ENCODE data around the gene HS6ST3.
"Not testable (repeated sequence)": the region's sequence is repeated elsewhere in the genome, so short reads cannot be mapped to it uniquely, and the experiment has no call there.

HS6ST3 gene

GRCh38 chr13:96769874-96770273 lies 680.0 kb downstream of the HS6ST3 start:
- no peaks in the 10 kb centered on the region; the same call in 1 of the 2 replicates for H3K9me3 ChIP-seq
- H3K36me3 ChIP-seq (replicated peaks), result no peaks in the 10 kb centered on the region
- no peak overlapping the region for H3K4me3 ChIP-seq
- H3K4me1 ChIP-seq, result peaks cover 9% of the 10 kb centered on the region; the same call in 1 of the 2 replicates
- no peak for DNase-seq (ENCODE audit: low spot score in 2 of 2)
- no peaks in the 10 kb centered on the region for H3K27me3 ChIP-seq (ENCODE audit: low read depth)
- in situ Hi-C loops (cut with MboI; ENCODE audit: low sequenced_read_pairs), result no loop called here

DNA sequence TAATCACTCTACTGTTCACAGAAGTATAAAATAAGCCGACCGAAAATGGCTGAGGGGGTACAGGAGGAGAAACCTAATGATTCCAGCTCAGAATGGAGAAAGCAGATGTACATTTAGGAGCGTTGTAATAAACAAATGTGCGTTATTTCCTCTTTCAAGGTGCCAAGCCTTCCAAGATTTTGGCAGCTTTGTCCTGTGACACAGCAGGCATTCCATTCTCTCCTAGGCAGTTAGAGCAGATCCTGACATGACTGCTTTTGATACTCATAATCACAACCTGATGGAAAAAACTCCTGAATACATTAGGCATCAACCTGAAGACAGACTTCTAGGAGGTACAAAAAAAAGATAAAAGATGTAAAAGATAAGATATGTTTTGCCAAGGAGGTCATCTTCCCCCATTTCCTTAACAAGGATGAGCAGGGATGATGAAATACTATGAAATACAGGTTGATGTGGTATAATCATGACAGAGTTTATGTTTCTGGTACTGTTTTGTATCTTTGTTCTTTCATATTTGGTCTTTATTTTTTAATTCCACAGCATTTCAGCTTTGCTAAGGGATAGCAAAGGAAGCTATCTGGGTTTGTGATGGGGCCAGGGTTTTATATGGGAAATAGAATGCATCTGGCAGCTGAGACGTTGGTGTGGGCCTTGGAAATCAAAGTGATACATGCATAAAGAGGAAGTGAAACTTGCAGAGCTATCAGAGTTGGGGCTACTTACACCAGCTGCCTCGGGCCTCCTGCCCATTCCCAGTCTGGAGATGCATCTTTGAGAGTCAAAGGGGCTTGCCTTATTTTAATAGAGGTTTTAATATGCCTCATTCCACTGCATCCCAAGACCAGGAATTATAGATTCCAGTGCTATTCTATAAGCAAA lies 681.8 kb downstream of the HS6ST3 start:
- Histone ChIP-seq H3K36me3 (replicated peaks) (no peaks in the 10 kb centered on the region), H3K9me3 (no peaks in the 10 kb centered on the region; the same call in 1 of the 2 replicates), H3K4me3 (no peak overlapping the region), H3K4me1 (peaks cover under 1% of the 10 kb centered on the region; the same call in 1 of the 2 replicates), H3K27me3 (ENCODE audit: low read depth) (no peaks in the 10 kb centered on the region)
- DNase-seq (ENCODE audit: low spot score in 2 of 2), result no peak
- in situ Hi-C loops (cut with MboI; ENCODE audit: low sequenced_read_pairs), result no loop called here

DNA sequence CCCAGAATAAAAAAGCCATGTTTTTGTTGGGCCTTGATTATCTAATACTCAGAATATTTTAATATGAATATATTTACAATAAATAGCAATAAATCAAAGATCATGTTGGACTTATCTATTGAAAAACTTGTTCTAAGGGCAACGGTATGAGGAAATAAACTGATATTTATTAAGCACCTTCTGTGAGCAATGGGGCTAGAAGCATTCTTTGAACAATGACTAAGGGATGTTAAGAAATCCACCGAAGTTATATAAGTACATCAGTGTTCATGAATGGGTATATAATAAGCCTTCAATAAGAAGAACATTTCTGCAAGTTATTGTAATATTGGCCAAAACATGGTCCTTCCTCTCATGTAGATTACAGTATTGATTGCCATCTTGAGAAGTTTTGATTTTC lies 682.5 kb downstream of the HS6ST3 start:
- no peaks in the 10 kb centered on the region for H3K27me3 ChIP-seq (ENCODE audit: low read depth)
- in situ Hi-C loops (cut with MboI; ENCODE audit: low sequenced_read_pairs), result no loop called here
- no peak for DNase-seq (ENCODE audit: low spot score in 2 of 2)
- no peaks in the 10 kb centered on the region for H3K36me3 ChIP-seq (replicated peaks)
- H3K9me3 ChIP-seq, result no peaks in the 10 kb centered on the region; the same call in 1 of the 2 replicates
- no peaks in the 10 kb centered on the region for H3K4me1 ChIP-seq
- H3K4me3 ChIP-seq, result no peak overlapping the region

DNA sequence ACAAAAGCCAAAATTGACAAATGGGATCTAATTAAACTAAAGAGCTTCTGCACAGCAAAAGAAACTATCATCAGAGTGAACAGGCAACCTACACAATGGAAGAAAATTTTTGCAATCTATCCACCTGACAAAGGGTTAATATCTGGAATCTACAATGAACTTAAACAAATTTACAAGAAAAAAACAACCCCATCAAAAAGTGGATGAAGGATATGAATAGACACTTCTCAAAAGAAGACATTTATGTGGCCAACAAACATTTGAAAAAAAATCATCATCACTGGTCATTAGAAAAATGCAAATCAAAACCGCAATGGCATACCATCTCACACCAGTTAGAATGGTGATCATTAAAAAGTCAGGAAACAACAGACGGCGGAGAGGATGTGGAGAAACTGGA lies 688.4 kb downstream of the HS6ST3 start:
- in situ Hi-C loops (cut with MboI; ENCODE audit: low sequenced_read_pairs); H3K9me3 ChIP-seq; H3K27me3 ChIP-seq (ENCODE audit: low read depth); H3K4me3 ChIP-seq; DNase-seq (ENCODE audit: low spot score in 2 of 2); H3K4me1 ChIP-seq; H3K36me3 ChIP-seq (replicated peaks): not testable (repeated sequence)

GRCh38 chr13:96779691-96780090 lies 689.8 kb downstream of the HS6ST3 start:
- DNase-seq (ENCODE audit: low spot score in 2 of 2), result no peak
- peaks cover 3% of the 10 kb centered on the region for H3K4me1 ChIP-seq
- in situ Hi-C loops (cut with MboI; ENCODE audit: low sequenced_read_pairs), result no loop called here
- H3K36me3 ChIP-seq (replicated peaks), result no peaks in the 10 kb centered on the region
- H3K9me3 ChIP-seq, result no peaks in the 10 kb centered on the region; the same call in 1 of the 2 replicates
- no peaks in the 10 kb centered on the region for H3K27me3 ChIP-seq (ENCODE audit: low read depth)
- no peak overlapping the region for H3K4me3 ChIP-seq

DNA sequence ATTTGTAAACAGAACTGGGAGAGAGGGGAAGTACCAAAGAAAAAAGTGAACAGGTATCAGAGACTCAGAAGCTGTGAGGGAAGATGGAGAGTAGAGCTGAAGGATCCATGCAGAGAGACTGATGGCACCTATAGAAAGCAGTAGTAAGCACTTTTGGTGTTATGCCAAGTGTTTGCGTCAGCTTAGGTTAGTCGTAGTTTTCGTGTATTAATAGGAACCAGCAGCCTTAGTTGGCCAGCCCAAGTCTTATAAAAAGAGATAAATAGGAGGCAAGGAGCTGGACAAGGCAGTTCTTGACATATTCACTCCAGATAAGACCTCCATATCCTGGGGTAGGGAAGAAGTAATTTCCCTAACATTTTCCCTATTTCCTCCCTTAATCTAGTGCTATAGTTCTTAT lies 690.2 kb downstream of the HS6ST3 start:
- in situ Hi-C loops (cut with MboI; ENCODE audit: low sequenced_read_pairs), result no loop called here
- Histone ChIP-seq H3K27me3 (ENCODE audit: low read depth) (no peaks in the 10 kb centered on the region), H3K4me1 (peaks cover 3% of the 10 kb centered on the region), H3K4me3 (no peak overlapping the region), H3K9me3 (no peaks in the 10 kb centered on the region; the same call in 1 of the 2 replicates), H3K36me3 (replicated peaks) (no peaks in the 10 kb centered on the region)
- no peak for DNase-seq (ENCODE audit: low spot score in 2 of 2)

DNA sequence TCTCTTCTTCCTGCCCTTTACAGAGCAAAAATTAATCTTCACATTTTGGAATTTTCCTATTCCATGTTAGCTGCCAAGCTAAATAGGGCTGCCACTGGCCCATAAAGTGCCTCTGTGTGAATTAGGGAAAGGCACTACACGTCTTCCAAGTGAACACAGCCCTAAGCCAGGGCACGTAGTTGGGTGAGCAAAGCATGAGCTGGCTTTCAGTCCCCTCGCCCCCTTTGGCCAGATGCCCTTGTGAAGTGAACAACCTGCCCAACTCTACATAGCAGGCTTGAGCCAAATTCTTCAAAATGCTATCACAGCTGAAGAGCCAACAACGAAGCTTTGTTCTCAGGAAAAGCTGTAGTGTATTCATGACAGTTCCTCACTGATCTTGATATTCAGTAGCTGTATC lies 691.2 kb downstream of the HS6ST3 start:
- no peaks in the 10 kb centered on the region for H3K27me3 ChIP-seq (ENCODE audit: low read depth)
- in situ Hi-C loops (cut with MboI; ENCODE audit: low sequenced_read_pairs), result no loop called here

DNA sequence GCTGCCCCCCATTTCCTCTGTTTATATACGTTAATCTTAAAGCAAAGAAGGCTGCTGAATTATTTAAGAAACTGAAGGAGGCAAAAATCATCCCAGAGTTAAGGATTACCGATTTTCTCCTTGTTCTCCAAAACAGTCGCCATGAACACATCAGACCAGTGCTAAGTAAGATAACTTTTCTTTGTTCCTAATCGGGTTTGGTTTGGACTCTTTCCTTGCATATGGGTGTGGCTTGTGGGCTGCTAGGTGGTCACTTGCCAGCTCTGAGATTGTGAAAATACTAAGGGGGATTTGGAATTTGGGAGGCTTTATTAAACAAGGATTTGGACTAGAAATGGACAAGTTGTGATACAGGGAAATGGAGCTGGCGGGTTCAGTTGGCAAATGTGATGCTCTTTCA lies 692.3 kb downstream of the HS6ST3 start:
- no peak overlapping the region for H3K4me3 ChIP-seq
- H3K27me3 ChIP-seq (ENCODE audit: low read depth), result no peaks in the 10 kb centered on the region
- DNase-seq (ENCODE audit: low spot score in 2 of 2), result no peak
- no peaks in the 10 kb centered on the region for H3K36me3 ChIP-seq (replicated peaks)
- in situ Hi-C loops (cut with MboI; ENCODE audit: low sequenced_read_pairs), result no loop called here
- H3K4me1 ChIP-seq, result peaks cover 3% of the 10 kb centered on the region
- H3K9me3 ChIP-seq, result no peaks in the 10 kb centered on the region

More for the DNA sequence above, 691.2 kb downstream of the HS6ST3 start:
- Histone ChIP-seq H3K36me3 (replicated peaks) (no peaks in the 10 kb centered on the region), H3K9me3 (no peaks in the 10 kb centered on the region), H3K4me1 (peaks cover 3% of the 10 kb centered on the region), H3K4me3 (no peak overlapping the region)
- no peak for DNase-seq (ENCODE audit: low spot score in 2 of 2)

GRCh38 chr13:96783057-96783456 lies 693.1 kb downstream of the HS6ST3 start:
- Histone ChIP-seq H3K4me1 (peaks cover 3% of the 10 kb centered on the region), H3K36me3 (replicated peaks) (no peaks in the 10 kb centered on the region), H3K9me3 (no peaks in the 10 kb centered on the region), H3K27me3 (ENCODE audit: low read depth) (no peaks in the 10 kb centered on the region), H3K4me3 (no peak overlapping the region)
- in situ Hi-C loops (cut with MboI; ENCODE audit: low sequenced_read_pairs), result no loop called here
- DNase-seq (ENCODE audit: low spot score in 2 of 2), result no peak

DNA sequence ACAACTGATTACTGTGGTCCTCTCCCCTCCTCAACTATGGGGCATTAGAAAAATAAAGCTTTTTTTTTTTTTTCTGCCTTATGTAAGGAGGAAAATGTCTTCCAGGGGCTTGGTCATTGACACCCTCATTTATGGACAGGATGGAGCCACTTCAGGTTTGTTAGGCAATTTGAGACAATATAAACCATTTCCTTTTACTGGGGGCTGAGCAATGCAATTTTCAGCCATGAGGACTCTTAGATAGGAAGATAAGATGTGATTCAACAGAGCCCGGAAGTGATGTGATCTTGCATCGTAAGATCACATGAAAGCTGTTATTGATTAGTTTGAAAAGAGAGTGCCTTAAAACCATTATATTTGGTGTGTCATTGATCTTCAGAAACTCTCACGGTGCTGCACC lies 693.6 kb downstream of the HS6ST3 start:
- Histone ChIP-seq H3K36me3 (replicated peaks) (no peaks in the 10 kb centered on the region), H3K4me1 (peaks cover 3% of the 10 kb centered on the region), H3K9me3 (no peaks in the 10 kb centered on the region), H3K4me3 (no peak overlapping the region), H3K27me3 (ENCODE audit: low read depth) (no peaks in the 10 kb centered on the region)
- in situ Hi-C loops (cut with MboI; ENCODE audit: low sequenced_read_pairs), result no loop called here
- no peak for DNase-seq (ENCODE audit: low spot score in 2 of 2)

DNA sequence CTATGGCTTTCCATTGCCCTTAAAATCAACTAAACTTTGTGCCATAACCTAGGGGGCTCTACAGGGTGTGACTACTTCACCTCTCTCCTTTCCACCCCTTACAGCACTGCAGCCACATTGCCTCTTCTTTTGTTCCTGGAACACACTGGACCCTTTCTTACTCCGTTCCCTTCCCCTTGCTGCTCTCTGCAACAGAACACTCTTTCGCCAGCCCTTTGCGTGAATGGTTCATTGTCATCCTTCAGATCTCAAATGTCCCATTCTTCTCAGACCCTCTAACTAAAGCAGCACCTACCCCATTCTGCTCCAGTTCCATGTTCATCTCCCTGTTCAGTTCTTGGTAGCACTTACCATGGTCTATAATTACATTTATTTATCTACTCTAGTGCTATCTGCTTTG lies 696.1 kb downstream of the HS6ST3 start:
- Histone ChIP-seq H3K4me3 (no peak overlapping the region), H3K4me1 (peaks cover 3% of the 10 kb centered on the region; the same call in 1 of the 2 replicates), H3K36me3 (replicated peaks) (no peaks in the 10 kb centered on the region), H3K9me3 (no peaks in the 10 kb centered on the region), H3K27me3 (ENCODE audit: low read depth) (no peaks in the 10 kb centered on the region)
- in situ Hi-C loops (cut with MboI; ENCODE audit: low sequenced_read_pairs), result no loop called here
- no peak for DNase-seq (ENCODE audit: low spot score in 2 of 2)

- in situ Hi-C loops (cut with MboI; ENCODE audit: low sequenced_read_pairs), result no loop called here
- Histone ChIP-seq H3K27me3 (ENCODE audit: low read depth) (no peaks in the 10 kb centered on the region), H3K4me1 (peaks cover 3% of the 10 kb centered on the region; the same call in 1 of the 2 replicates)
Observed at GRCh38 chr13:96792188-96792587, 702.3 kb downstream of the HS6ST3 start.

DNA sequence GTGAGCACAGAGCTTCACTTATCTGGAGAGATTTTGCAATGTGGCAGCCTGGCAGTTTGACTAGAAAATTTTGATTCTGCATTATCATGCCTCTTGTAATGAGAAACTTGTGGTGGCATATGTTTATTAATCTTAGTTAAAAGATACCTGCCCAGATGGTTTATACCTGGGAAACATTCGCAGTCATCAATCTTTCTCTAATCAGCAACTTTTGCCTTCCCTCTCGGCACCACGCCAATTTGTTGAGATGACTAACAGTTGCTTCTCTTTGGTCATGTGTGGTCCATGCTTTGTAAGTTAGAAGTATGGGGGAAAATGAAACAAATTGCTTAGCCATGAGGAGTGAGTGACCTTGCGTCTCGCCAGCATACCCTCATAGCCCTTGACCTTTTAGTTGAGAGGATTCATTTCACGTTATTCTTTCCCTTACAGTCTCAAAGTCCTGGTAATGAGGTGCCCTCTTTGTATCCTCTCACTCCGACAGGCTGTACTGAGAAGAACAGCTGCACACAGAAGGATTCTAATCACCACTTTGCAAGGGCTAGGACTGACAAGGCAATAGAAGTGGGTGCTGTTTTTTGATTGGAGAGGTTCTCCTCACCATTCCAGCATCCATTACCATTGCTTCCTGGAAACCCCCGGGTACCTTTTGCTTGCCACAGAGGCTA lies 703.0 kb downstream of the HS6ST3 start:
- H3K9me3 ChIP-seq, result no peaks in the 10 kb centered on the region
- DNase-seq (ENCODE audit: low spot score in 2 of 2), result no peak

More at GRCh38 chr13:96792188-96792587, 702.3 kb downstream of the HS6ST3 start:
- Histone ChIP-seq H3K36me3 (replicated peaks) (no peaks in the 10 kb centered on the region), H3K4me3 (no peak overlapping the region), H3K9me3 (no peaks in the 10 kb centered on the region)
- DNase-seq (ENCODE audit: low spot score in 2 of 2), result no peak

GRCh38 chr13:96793404-96793755 lies 703.5 kb downstream of the HS6ST3 start:
- DNase-seq (ENCODE audit: low spot score in 2 of 2), result no peak
- in situ Hi-C loops (cut with MboI; ENCODE audit: low sequenced_read_pairs), result no loop called here
- H3K36me3 ChIP-seq (replicated peaks), result no peaks in the 10 kb centered on the region
- H3K4me1 ChIP-seq, result peaks cover 3% of the 10 kb centered on the region; the same call in 1 of the 2 replicates
- H3K4me3 ChIP-seq, result no peak overlapping the region
- H3K27me3 ChIP-seq (ENCODE audit: low read depth), result no peaks in the 10 kb centered on the region
- H3K9me3 ChIP-seq, result no peaks in the 10 kb centered on the region

More for the DNA sequence above, 703.0 kb downstream of the HS6ST3 start:
- Histone ChIP-seq H3K27me3 (ENCODE audit: low read depth) (no peaks in the 10 kb centered on the region), H3K4me1 (peaks cover 3% of the 10 kb centered on the region; the same call in 1 of the 2 replicates), H3K36me3 (replicated peaks) (no peaks in the 10 kb centered on the region), H3K4me3 (no peak overlapping the region)
- in situ Hi-C loops (cut with MboI; ENCODE audit: low sequenced_read_pairs), result no loop called here

Measured in HAP-1 (cell line).